ENCODE data around the gene HTR3A.

- no peak for TF ChIP-seq REST (tag by site-specific recombination; IDR thresholded peaks at IDR 0.05)
- TF ChIP-seq TSHZ1 (tag by site-specific recombination; IDR thresholded peaks at IDR 0.05; ENCODE audit: borderline replicate concordance) = no peak
- TF ChIP-seq CTCF (tag by site-specific recombination; IDR thresholded peaks at IDR 0.05) = no peak
- TF ChIP-seq ZBTB49 (tag by site-specific recombination; IDR thresholded peaks at IDR 0.05; ENCODE audit: low read depth) = no peak
- no peak for TF ChIP-seq ZNF121 (tag by site-specific recombination; IDR thresholded peaks at IDR 0.05)
Observed at GRCh38 chr11:114001416-114001815, 26.5 kb downstream of the HTR3A start.

All from HEK293 (cell line).